ENCODE measurements around the gene GLP1R. TPM values are rescaled to one million over a fixed set of nuclear protein-coding genes. Genes with fewer than 3 reads are reported as not detected.

The GLP1R gene
- total RNA-seq, 1 experiment from 2014 or later = 0.85 TPM

GRCh38 chr6:39118921-39119320 is 70.3 kb downstream of the GLP1R start:
- H3K79me2 ChIP-seq (ENCODE audit: insufficient read depth, low read length) = no peaks in the 10 kb centered on the region
- no peak overlapping the region for H3T11ph ChIP-seq (ENCODE audit: low read length)
- H3K79me1 ChIP-seq (ENCODE audit: insufficient read depth, low read depth, low read length, poor library complexity, severe bottlenecking) = no peaks in the 10 kb centered on the region
- H3K4me2 ChIP-seq (ENCODE audit: insufficient read depth, insufficient read length, low read length) = no peak overlapping the region
- Mint-ChIP-seq H3K4me3 (no peak overlapping the region), H3K27ac (no peak overlapping the region), H3K9me3 (no peaks in the 10 kb centered on the region), H3K36me3 (ENCODE audit: insufficient read depth in 1 of 3, low read depth in 3 of 3) (no peaks in the 10 kb centered on the region), H3K27me3 (ENCODE audit: low read depth) (peaks cover 12% of the 10 kb centered on the region), H3K4me1 (peaks cover 2 to 7% of the 10 kb centered on the region in 2 experiments)
- no peak overlapping the region for H2AFZ ChIP-seq (ENCODE audit: low read length)
- no peak for DNase-seq
- no peak overlapping the region for H2BK12ac ChIP-seq (ENCODE audit: insufficient read length, low read depth, low read length)
- no peaks in the 10 kb centered on the region for H3K9me3 ChIP-seq (ENCODE audit: control insufficient read depth, low read depth, low read length)
- no peak overlapping the region for H3K18ac ChIP-seq (ENCODE audit: insufficient read length, low read depth, low read length)
- H3K56ac ChIP-seq (ENCODE audit: insufficient read length, low read depth, low read length) = no peak overlapping the region
- H3K14ac ChIP-seq (ENCODE audit: insufficient read depth, low read length) = no peak overlapping the region
- no peaks in the 10 kb centered on the region for H3K27me3 ChIP-seq (ENCODE audit: insufficient read depth, low read length)
- no peak overlapping the region for H2BK15ac ChIP-seq (ENCODE audit: low read depth, low read length)
- H2BK5ac ChIP-seq (ENCODE audit: insufficient read length, low read length) = no peak overlapping the region
- no CpG with 5 or more reads among the region's 4 CpGs for WGBS (ENCODE audit: extremely low coverage, insufficient read length, low lambda C conversion rate)
- H3K4ac ChIP-seq (ENCODE audit: low read depth, low read length) = no peak overlapping the region
- H2BK20ac ChIP-seq (ENCODE audit: low read depth, low read length, poor library complexity, severe bottlenecking) = no peak overlapping the region
- no peak overlapping the region for H3K23ac ChIP-seq (ENCODE audit: insufficient read length, low read depth, low read length)
- no peak overlapping the region for H2AK5ac ChIP-seq (ENCODE audit: insufficient read length, low read length)
- H3K9ac ChIP-seq (ENCODE audit: extremely low read depth, insufficient read length, low read length) = no peak overlapping the region
- H3K23me2 ChIP-seq (ENCODE audit: insufficient read length, low read depth, low read length, poor library complexity, severe bottlenecking) = peaks cover 8% of the 10 kb centered on the region
- no peak overlapping the region for H4K5ac ChIP-seq (ENCODE audit: insufficient read length, low read depth, low read length)
- H2BK120ac ChIP-seq (ENCODE audit: low read depth, low read length, poor library complexity, severe bottlenecking) = no peak overlapping the region
- TF ChIP-seq, protein P1, sequence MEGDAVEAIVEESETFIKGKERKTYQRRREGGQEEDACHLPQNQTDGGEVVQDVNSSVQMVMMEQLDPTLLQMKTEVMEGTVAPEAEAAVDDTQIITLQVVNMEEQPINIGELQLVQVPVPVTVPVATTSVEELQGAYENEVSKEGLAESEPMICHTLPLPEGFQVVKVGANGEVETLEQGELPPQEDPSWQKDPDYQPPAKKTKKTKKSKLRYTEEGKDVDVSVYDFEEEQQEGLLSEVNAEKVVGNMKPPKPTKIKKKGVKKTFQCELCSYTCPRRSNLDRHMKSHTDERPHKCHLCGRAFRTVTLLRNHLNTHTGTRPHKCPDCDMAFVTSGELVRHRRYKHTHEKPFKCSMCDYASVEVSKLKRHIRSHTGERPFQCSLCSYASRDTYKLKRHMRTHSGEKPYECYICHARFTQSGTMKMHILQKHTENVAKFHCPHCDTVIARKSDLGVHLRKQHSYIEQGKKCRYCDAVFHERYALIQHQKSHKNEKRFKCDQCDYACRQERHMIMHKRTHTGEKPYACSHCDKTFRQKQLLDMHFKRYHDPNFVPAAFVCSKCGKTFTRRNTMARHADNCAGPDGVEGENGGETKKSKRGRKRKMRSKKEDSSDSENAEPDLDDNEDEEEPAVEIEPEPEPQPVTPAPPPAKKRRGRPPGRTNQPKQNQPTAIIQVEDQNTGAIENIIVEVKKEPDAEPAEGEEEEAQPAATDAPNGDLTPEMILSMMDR (conservative IDR thresholded peaks at IDR 0.05) = no peak
- no peak overlapping the region for H4K8ac ChIP-seq (replicated peaks; ENCODE audit: insufficient read length, low read depth, low read length)
- no peak overlapping the region for H4K91ac ChIP-seq (ENCODE audit: insufficient read length, low read depth, low read length)
- H4K20me1 ChIP-seq (ENCODE audit: control insufficient read depth, insufficient read depth, insufficient read length) = no peaks in the 10 kb centered on the region
- no peaks in the 10 kb centered on the region for H3K4me1 ChIP-seq (ENCODE audit: insufficient read depth, low read length)
- H3K27ac ChIP-seq (ENCODE audit: insufficient read length, low read depth, low read length) = no peak overlapping the region
